ENCODE data around the gene MRPS2. TPM values are rescaled to one million over a fixed set of nuclear protein-coding genes. Genes with fewer than 3 reads are reported as not detected.

Gene MRPS2
- total and polyA plus RNA-seq, 9 of the 15 experiments (the other 6 are each of a cell fraction or from before 2014, with no cell fraction given) = 8.0 to 167 (median 81.3) TPM

GRCh38 chr9:135468854-135469521, 31.5 kb upstream of the MRPS2 start (continued):
- TF ChIP-seq NONO (IDR thresholded peaks at IDR 0.05; ENCODE audit: low read depth in 2 of 2, low read length in 1 of 2) = no peak
- no peak for TF ChIP-seq ZNF134 (CRISPR knock-in tag; conservative IDR thresholded peaks at IDR 0.05)
- TF ChIP-seq MXI1 (IDR thresholded peaks at IDR 0.05; ENCODE audit: low read depth, low read length) = no peak
- TF ChIP-seq ZNF239 (CRISPR knock-in tag; IDR thresholded peaks at IDR 0.05) = no peak
- TF ChIP-seq TAF15 (IDR thresholded peaks at IDR 0.05; ENCODE audit: low read depth, low read length) = no peak
- TF ChIP-seq POLR2A (conservative IDR thresholded peaks at IDR 0.05) = peak; percentile 44; the same call in 1 of the 2 replicates
- no peak for TF ChIP-seq BDP1 (IDR thresholded peaks at IDR 0.05; ENCODE audit: insufficient read depth, insufficient read length)
- peak; percentile 55 to 63; a peak in 3 of 4 replicates for TF ChIP-seq NRF1 (conservative IDR thresholded peaks at IDR 0.05 in 1 of 2, IDR thresholded peaks at IDR 0.05 in 1 of 2)
- TF ChIP-seq ZBTB40 (IDR thresholded peaks at IDR 0.05) = no peak
- TF ChIP-seq ZBTB40 (CRISPR knock-in tag; IDR thresholded peaks at IDR 0.05) = no peak
- TF ChIP-seq ILK (tag; IDR thresholded peaks at IDR 0.05; ENCODE audit: borderline replicate concordance, low read depth) = no peak
- TF ChIP-seq ATF1 (CRISPR knock-in tag; IDR thresholded peaks at IDR 0.05) = no peak
- peak; percentile 72 for TF ChIP-seq ATF1 (tag; IDR thresholded peaks at IDR 0.05)
- TF ChIP-seq TRIM25 (IDR thresholded peaks at IDR 0.05; ENCODE audit: borderline replicate concordance) = no peak
- TF ChIP-seq ZBTB1 (CRISPR knock-in tag; IDR thresholded peaks at IDR 0.05; ENCODE audit: borderline replicate concordance, low read depth) = no peak
- no peak for TF ChIP-seq DNMT1 (IDR thresholded peaks at IDR 0.05)
- TF ChIP-seq CAMTA2 (CRISPR knock-in tag; conservative IDR thresholded peaks at IDR 0.05) = no peak
- TF ChIP-seq TAL1 (IDR thresholded peaks at IDR 0.05) = peak; percentile 45; the same call in 1 of the 2 replicates
- peak; percentile 92 for TF ChIP-seq ARID1B (IDR thresholded peaks at IDR 0.05)
- peak; percentile 46; the same call in 1 of the 2 replicates for TF ChIP-seq CBFA2T2 (conservative IDR thresholded peaks at IDR 0.05)
